ENCODE results near the gene HES7.
"Not testable (repeated sequence)": the region's sequence is repeated elsewhere in the genome, so short reads cannot be mapped to it uniquely, and the experiment has no call there.

Gene HES7

GRCh38 chr17:8123695-8124349, at the start of gene HES7:
HES7 (minus strand) TSS chr17:8124106; CDS start chr17:8124084, 22 bp downstream.
- peak; percentile 36 for DNase-seq (ENCODE audit: low spot score)

- DNase-seq (ENCODE audit: low spot score): peak; percentile 84
Measured at GRCh38 chr17:8173056-8173870, 49.4 kb upstream of the HES7 start.

- DNase-seq (ENCODE audit: low spot score): not testable (repeated sequence)
Measured at GRCh38 chr17:8170186-8170585, 46.3 kb upstream of the HES7 start.

GRCh38 chr17:8167526-8167925, 43.6 kb upstream of the HES7 start:
- no peak for DNase-seq (ENCODE audit: low spot score)

GRCh38 chr17:8166731-8167130, 42.8 kb upstream of the HES7 start:
- no peak for DNase-seq (ENCODE audit: low spot score)

GRCh38 chr17:8164815-8165131, 40.9 kb upstream of the HES7 start:
- DNase-seq (ENCODE audit: low spot score): no peak

- DNase-seq (ENCODE audit: low spot score): peak; percentile 70
Measured at GRCh38 chr17:8163978-8164814, 40.3 kb upstream of the HES7 start.

GRCh38 chr17:8162997-8163977, 39.4 kb upstream of the HES7 start:
- no peak for DNase-seq (ENCODE audit: low spot score)

GRCh38 chr17:8162233-8162996, 38.5 kb upstream of the HES7 start, which contains the start of gene VAMP2:
VAMP2 (minus strand) TSS chr17:8162948; CDS start chr17:8162879, 69 bp downstream.
- peak; percentile 70 for DNase-seq (ENCODE audit: low spot score)

- DNase-seq (ENCODE audit: low spot score): no peak
Measured at GRCh38 chr17:8161289-8162232, 37.7 kb upstream of the HES7 start.

- no peak for DNase-seq (ENCODE audit: low spot score)
Measured at GRCh38 chr17:8160741-8161221, 36.9 kb upstream of the HES7 start.

GRCh38 chr17:8160224-8160577, 36.3 kb upstream of the HES7 start:
- no peak for DNase-seq (ENCODE audit: low spot score)

- DNase-seq (ENCODE audit: low spot score): no peak
Measured at GRCh38 chr17:8159459-8160223, 35.7 kb upstream of the HES7 start.

GRCh38 chr17:8159032-8159400, 35.1 kb upstream of the HES7 start:
- DNase-seq (ENCODE audit: low spot score): no peak

- peak; percentile 90 for DNase-seq (ENCODE audit: low spot score)
Measured at GRCh38 chr17:8158267-8159031, 34.5 kb upstream of the HES7 start.

GRCh38 chr17:8156246-8156992, 32.5 kb upstream of the HES7 start:
- DNase-seq (ENCODE audit: low spot score): peak; percentile 100

- no peak for DNase-seq (ENCODE audit: low spot score)
Measured at GRCh38 chr17:8155996-8156245, 32.0 kb upstream of the HES7 start.

Measured in hepatic stellate cell (primary cell).